ENCODE data around the gene BLNK.

The BLNK gene

GRCh38 chr10:96260014-96260413 lies 11.4 kb downstream of the BLNK start:
- DNase-seq, result no peak

GRCh38 chr10:96259150-96259549 lies 12.2 kb downstream of the BLNK start:
- no peak for DNase-seq

- no peak for DNase-seq
These were observed 13.4 kb downstream of the BLNK start for GRCh38 chr10:96257944-96258343.

- DNase-seq, result no peak
These were observed 15.6 kb downstream of the BLNK start for GRCh38 chr10:96255549-96256333.

GRCh38 chr10:96254976-96255375 lies 16.4 kb downstream of the BLNK start:
- no peak for DNase-seq

GRCh38 chr10:96252730-96253129 lies 18.6 kb downstream of the BLNK start:
- DNase-seq, result no peak

GRCh38 chr10:96250349-96250748 lies 21.0 kb downstream of the BLNK start:
- no peak for DNase-seq

- no peak for DNase-seq
These were observed 22.1 kb downstream of the BLNK start for GRCh38 chr10:96249264-96249663.

GRCh38 chr10:96244354-96244753 lies 27.0 kb downstream of the BLNK start:
- no peak for DNase-seq

- no peak for DNase-seq
These were observed 28.1 kb downstream of the BLNK start for GRCh38 chr10:96243296-96243695.

- no peak for DNase-seq
These were observed 28.5 kb downstream of the BLNK start for GRCh38 chr10:96242822-96243221.

GRCh38 chr10:96238646-96239623 lies 32.4 kb downstream of the BLNK start:
- no peak for DNase-seq

- no peak for DNase-seq
These were observed 34.5 kb downstream of the BLNK start for GRCh38 chr10:96236876-96237275.

- no peak for DNase-seq
These were observed 35.3 kb downstream of the BLNK start for GRCh38 chr10:96236090-96236478.

- DNase-seq, result no peak
These were observed 35.9 kb downstream of the BLNK start for GRCh38 chr10:96235326-96236089.

- no peak for DNase-seq
These were observed 37.4 kb downstream of the BLNK start for GRCh38 chr10:96233959-96234358.

- DNase-seq, result no peak
These were observed 40.8 kb downstream of the BLNK start for GRCh38 chr10:96230527-96230926.

- no peak for DNase-seq
These were observed 41.8 kb downstream of the BLNK start for GRCh38 chr10:96229568-96230030.

GRCh38 chr10:96228408-96228994 lies 42.9 kb downstream of the BLNK start:
- no peak for DNase-seq

- DNase-seq, result no peak
These were observed 44.2 kb downstream of the BLNK start for GRCh38 chr10:96227206-96227605.

- no peak for DNase-seq
These were observed 46.2 kb downstream of the BLNK start for GRCh38 chr10:96225119-96225518.

GRCh38 chr10:96222908-96223307 lies 48.5 kb downstream of the BLNK start:
- no peak for DNase-seq

- DNase-seq, result no peak
These were observed 48.9 kb downstream of the BLNK start for GRCh38 chr10:96222441-96222840.
